Measurements from ENCODE around the gene ATG9B.

DNA sequence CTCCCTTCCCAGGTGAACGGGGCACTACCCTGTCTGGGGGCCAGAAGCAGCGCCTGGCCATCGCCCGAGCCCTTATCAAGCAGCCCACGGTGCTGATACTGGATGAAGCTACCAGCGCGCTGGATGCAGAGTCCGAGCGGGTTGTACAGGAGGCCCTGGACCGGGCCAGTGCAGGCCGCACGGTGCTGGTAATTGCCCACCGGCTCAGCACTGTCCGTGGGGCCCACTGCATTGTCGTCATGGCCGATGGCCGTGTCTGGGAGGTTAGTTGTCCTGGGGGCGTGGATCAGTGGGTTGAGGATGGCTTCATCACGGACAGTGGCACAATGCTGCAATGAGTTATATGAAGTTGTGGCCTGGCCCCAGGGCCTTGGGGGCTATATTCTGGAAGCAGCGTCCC lies 19.7 kb upstream of the ATG9B start:
- TF ChIP-seq, protein P1, sequence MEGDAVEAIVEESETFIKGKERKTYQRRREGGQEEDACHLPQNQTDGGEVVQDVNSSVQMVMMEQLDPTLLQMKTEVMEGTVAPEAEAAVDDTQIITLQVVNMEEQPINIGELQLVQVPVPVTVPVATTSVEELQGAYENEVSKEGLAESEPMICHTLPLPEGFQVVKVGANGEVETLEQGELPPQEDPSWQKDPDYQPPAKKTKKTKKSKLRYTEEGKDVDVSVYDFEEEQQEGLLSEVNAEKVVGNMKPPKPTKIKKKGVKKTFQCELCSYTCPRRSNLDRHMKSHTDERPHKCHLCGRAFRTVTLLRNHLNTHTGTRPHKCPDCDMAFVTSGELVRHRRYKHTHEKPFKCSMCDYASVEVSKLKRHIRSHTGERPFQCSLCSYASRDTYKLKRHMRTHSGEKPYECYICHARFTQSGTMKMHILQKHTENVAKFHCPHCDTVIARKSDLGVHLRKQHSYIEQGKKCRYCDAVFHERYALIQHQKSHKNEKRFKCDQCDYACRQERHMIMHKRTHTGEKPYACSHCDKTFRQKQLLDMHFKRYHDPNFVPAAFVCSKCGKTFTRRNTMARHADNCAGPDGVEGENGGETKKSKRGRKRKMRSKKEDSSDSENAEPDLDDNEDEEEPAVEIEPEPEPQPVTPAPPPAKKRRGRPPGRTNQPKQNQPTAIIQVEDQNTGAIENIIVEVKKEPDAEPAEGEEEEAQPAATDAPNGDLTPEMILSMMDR (IDR thresholded peaks at IDR 0.05) = no peak
- TF ChIP-seq POLR2AphosphoS5 (IDR thresholded peaks at IDR 0.05) (no peak), POLR2A (IDR thresholded peaks at IDR 0.05) (no peak), EP300 (IDR thresholded peaks at IDR 0.05) (no peak)

Data from suprapubic skin (tissue), 4 donors.